AG20443 (cell line): ENCODE data around the gene COL28A1.

Source experiments
- DNase-seq: peaks from one replicate; pipeline ENCODE4 v3.0.0; 2012; ENCODE audit warnings: low spot score, mixed read lengths

Gene COL28A1

DNA sequence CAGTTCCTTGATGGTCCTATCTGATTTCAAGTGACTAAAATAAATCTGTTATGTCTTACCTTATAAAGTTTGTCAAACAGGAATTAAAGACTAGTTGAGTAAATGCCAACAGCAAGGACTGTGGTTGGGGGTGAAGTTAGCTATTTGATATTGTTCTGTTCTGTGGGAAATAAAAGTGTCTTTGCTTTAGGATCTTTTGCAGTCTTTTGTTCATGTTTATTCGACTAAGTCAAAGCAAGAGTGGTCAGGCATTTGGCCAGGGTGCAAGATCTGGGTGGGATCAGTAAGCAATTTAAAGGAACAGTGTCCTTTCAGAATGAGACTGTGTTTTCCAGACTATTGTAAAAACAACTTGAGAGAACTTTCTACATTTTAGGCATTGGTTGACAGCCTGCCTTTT lies at the start of gene COL28A1:
TSS of gene COL28A1 (minus strand) at position 183 of the 400 bp plus-strand sequence. CDS start 2,998 bp downstream, outside the sequence.
- no peak for DNase-seq

DNA sequence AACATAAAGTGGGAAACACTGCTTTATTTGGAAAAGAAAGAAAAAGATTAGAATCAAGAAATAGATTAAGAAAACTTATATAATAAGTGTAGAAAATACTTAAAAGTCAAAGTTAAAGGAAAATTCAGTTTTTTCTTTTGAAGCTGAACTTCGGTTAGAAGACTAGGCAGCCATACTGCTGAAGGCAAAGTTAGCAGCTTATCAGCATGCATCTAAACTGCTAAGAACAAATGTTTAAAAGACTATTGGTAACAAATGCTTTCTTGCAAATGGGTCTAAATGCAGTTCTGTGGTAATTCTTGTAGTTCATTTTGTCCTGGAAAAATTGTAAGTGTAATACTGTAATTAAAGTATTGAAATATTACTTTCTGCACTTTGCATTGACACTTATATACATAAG lies 49.0 kb upstream of the COL28A1 start:
- DNase-seq = no peak

DNA sequence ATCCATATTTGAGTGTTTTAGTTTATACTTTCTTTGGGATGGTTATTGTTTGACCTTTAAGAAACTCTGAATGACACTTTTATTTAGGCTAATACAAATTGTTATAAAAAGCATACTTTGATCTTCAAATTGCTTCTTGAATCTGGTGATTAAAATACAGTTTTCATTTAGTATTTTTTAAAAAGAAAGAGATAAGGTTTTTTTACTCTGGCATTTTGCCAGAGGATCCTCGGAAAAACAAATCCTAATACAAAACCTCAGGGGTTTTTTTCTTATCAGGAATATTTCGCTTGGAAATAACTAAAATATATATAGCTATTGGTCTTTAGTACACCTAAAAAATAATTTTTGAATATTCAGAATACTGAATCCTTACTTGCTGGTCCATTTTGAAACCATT lies 48.1 kb upstream of the COL28A1 start:
- no peak for DNase-seq

DNA sequence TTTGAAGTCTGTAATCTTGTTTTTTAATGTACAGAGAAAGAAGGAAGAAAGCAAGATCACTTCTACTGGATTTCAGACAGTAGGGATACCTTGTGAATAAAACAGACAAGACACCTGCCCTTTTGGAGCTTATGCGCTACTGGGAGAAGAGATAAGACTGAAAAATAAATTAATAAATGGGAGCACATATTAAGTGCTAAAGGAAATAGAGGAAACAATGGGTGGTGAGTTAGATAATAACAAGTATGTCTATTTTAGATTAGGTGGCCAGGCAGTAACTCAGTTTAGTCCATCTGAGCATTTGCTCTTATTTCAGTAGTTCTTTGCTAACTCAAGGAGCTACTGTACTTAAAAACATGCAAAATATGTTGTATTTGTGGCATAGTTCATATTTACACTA lies 46.9 kb upstream of the COL28A1 start:
- no peak for DNase-seq

DNA sequence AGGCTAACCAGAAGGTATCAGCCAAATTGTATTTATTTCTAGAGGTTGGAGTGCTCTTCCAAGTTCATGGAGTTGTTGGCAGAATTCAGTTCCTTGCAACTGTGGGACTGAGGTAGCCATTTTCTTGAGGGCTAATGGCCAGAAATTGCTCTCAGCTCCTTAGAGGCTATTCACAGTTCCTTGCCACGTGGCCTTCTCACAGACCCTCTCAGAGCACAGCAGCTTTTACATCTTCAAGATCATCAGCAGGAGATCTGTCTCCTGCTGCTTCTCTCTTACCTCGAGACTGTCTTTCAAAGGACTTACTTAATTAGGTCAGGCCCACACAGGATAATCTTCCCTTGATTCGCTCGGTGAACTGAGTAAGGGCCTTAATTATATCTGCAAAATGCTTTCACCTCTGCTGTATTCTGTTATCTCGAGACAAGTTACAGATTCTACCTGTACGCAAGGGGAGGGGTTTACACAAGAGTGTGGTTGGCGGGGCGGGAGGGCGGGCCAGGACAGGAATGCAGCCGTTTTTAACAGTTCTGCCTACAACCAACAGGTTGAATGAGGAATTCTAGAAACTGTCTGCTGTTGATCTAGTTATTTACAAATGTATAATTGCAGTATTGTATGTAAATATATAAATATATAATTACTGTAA lies 46.0 kb upstream of the COL28A1 start:
- no peak for DNase-seq

DNA sequence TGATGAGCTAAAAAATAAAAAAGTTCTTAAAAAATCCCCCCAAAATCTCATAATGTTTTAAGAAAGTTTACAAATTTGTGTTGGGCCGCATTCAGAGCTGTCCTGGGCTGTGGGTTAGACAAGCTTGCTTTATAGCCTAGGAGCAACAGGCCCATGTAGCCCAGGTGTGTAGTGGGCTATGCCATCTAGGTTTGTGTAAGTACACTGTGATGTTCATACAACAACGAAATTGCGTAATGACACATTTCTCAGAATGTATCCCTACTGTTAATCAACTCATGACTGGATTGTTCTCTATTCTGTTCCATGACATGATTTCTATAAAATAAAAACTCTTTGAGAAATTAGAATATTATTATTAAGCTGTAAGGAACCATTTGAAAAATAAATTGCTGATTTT lies 44.0 kb upstream of the COL28A1 start:
- DNase-seq = no peak

DNA sequence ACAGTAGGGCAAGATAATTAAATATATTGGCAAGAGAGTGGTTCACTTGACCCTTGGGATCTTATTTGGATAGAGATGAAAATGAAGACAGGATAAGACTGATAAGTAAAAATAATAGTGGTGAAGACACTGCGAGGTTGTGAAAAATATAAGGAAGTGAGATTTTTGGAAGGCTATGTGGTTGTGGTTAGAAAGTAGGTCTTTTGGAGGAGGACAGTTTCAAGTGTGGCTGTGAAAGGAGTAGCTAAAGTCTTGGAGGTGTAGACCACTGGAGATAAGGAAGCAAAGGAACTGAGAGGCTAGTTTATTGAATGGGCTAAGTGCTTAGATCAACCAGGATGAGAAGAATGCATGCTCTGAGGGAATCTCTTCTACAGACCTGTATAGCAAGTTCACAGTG lies 42.2 kb upstream of the COL28A1 start:
- no peak for DNase-seq

DNA sequence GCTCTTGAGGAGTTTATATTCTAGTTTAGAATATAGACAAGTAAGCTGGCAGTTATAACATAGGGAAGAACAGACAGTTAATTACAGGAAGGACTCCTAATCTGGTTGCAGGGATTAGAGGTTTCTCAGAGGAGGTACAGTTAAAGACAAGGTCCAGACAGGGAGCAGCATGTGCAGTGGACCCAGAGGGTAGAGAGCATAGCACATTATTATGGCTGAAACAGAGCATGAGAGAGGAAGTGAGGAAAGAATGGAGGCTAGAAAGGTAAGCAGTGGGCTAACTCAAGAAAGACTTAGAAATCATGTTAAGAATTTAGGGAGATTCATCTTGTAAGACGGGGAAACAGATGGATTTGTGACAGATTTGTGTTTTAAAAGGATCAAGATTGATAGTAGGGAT lies 40.7 kb upstream of the COL28A1 start:
- DNase-seq = no peak

DNA sequence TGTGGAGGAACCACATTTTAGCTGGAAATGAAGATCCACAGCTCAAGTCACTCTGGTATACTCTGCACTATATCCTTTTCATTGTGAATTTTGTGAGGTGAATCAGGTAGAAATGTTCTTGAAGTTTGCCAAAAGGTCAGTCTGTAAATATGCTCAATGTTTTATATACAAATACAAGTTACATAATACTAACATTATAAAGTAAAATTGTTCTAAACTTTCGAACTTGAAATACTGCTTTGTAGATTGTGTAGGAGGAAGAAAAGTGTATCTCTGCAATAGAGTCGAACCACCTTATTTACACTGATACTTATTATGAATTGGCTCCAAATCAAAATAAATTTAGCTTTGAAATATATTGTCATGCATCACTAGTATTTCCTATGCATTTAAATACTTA lies 38.0 kb upstream of the COL28A1 start:
- no peak for DNase-seq

DNA sequence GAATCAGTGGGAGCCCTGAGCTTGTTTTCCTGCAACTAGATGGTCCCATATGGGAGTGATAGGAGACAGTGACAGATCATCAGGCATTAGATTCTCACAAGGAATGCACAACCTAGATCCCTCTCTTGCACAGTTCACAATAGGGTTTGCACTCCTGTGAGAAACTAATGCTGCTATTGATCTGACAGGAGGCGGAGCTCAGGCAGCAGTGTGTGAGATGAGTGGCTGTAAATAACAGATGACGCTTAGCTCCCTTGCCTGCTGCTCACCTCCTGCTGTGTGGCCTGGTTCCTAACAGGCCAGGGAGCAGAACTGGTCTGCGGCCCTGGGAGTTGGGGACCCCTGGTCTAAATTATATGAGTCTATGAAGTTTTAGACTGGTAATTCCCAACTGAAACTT lies 34.9 kb upstream of the COL28A1 start:
- no peak for DNase-seq

DNA sequence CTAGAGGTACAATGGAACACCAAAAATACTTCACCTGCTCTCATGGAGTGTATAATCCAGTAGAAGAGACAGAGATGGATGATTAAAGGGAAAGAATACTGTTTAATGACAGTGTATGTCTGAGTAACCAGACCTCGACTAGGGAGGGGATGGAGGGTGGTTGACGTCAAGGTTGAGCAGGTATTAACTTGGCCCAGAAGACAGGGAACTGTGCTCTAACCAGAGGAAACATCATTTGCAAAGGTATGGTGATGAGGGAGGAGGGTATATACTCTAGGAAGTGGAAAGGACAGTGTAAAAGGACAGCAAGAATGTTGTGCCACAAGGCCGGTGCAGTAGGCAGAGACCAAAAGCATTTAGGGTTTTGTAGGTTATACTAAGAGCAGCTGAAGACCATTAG lies 33.9 kb upstream of the COL28A1 start:
- DNase-seq = no peak

DNA sequence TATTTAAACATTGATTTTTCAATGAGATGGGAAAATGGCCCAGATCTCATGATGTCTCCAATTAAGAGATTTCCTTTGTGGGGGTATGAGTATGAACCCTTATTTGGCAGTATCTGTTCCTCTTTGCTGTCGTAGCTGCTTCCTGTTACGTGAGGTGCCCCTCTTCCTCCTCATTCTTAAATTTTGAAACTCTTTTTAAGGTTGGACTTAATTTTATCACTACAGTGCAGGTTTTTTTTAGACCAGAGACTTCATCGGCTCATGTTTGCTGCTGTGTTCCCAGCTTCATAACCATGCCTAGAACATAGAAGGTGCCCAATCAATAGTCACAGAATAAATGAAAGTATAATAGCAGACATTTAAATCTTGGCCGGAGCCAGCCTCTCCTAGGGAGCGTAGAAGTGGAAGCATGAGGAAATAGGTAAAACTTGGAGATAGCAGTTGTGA lies 33.4 kb upstream of the COL28A1 start:
- DNase-seq = no peak

DNA sequence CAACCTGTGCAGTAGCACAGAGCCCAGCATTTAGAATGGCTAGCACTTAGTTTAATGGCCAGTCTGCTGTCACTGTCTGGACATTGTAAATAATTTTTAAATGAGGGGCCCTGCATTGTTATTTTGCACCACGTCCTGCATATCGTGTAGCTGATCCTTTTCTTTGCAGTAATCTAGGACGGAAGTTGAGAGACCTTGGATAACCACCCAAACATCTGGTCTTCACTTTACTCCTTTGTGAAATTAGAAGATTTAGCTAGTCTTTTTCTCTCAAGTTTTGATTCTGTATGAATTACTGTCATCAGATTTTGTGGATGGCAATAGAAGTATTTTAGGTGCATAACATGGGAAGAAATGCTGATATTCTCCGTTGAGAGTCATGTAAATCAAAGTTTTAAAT lies 32.9 kb upstream of the COL28A1 start:
- DNase-seq = no peak

DNA sequence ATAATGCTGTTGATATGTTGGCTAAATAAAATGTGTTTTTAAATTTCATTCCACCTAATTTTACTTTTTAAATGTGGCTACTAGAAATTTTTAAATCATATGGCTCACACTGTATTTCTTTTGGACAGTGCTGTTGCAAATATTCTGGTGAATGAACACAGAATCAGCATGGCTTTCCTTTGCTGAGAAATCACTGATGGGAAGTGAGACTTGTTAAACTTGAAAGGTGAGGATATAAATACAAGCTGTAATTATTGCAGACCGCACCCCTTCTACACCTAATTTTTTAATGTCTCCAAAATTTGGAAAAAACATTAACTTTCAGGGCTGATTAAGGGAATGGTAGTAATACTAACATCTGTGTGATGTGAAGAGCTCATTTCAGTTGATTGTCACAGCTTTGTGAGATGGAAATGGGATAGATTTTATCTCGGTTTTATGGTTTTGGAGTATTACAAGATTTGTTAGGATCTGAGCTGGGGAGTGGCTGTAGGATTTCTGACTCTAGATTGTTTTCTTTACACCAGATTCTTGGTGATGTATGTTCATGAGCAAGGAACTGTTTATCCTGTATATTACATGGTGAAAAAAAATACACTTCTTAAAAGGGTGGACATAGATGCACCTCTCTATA lies 32.3 kb upstream of the COL28A1 start:
- no peak for DNase-seq

DNA sequence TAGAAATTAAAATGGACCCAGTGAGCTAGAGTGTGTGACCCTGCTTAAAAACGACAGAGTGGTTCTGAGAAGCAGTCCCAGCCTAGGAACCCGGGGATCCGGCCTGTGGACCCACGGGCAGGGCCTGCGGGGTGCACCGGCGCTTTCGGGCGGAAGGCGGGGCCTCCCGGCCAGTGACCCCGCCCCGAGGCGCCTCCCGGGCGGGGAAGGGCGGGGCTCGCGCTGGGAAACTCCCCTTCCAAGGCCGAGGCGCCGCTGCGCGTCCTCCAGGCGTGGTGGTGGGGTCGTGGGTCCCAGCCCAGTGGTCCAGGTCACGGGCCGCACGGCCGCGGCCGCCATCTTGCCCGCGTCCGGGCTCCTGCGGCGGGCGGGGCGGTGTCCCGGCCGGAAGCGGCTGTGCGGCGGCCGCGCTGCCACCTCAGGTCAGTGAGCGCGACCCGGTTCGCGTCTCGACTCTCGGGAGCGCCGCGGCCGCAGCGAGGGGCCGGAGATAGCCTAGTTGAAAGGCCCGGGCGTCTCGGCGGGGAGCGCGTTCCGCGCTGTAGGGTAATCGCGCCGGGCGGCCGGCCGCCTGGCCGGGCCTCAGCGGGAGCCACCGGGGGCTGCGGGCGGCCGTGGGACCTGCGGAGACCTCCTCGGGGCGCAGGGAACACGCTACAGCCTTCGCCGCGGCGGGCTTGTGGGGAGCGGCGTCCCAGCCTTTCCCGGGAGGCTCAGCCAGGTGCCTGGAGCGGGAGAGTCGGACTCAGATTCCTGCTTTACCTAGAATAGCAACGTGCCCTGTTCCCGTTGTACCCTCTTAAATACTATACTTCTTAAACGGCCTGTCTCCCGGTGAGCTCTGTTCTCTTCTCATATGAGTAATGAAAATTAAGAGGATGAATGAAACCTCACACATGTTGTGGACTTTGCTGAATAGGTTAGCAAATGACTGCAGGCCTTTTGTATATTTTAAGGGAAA lies 31.3 kb upstream of the COL28A1 start, which contains the start of gene MIOS:
TSS of gene MIOS (plus strand) at position 234 of the 961 bp plus-strand sequence. CDS start 5,592 bp downstream, outside the sequence.
- DNase-seq = peak; percentile 96

DNA sequence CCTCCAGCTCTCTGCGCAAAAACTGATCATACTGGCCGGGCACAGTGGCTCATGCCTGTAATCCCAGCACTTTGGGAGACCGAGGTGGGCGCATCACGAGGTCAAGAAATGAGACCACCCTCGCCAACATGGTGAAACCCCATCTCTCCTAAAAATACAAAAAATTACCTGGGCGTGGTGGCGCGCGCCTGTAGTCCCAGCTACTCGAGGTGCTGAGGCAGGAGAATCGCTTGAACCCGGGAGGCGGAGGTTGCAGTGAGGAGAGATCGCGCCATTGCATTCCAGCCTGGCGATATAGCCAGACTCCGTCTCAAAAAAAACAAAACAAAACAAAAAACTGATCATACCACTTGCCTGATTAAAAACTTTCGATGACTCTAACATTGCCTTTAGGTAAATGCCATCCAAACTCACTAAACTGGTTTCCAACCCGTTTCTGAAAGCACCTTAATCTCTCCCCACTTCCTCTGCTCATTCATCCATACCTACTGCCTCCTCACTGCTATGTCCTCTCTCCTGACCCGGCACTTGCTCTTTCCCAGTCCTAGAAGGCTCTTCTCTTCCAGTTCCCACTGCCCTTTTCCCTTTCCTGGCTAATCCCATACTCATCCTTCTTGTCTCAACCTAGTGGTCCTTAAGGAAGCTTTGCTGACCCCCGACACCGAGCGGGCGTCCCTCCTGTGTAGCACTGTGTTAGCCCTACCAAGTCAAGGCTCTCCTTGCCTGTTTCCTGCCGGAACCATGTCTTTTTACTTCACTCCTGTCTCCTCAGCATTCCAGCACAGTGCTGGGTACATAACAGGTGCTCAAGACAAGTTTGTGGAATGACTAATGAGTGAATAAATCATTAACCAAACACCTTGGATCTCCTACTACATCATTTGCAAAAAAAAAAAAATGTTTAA lies 30.3 kb upstream of the COL28A1 start:
- no peak for DNase-seq

DNA sequence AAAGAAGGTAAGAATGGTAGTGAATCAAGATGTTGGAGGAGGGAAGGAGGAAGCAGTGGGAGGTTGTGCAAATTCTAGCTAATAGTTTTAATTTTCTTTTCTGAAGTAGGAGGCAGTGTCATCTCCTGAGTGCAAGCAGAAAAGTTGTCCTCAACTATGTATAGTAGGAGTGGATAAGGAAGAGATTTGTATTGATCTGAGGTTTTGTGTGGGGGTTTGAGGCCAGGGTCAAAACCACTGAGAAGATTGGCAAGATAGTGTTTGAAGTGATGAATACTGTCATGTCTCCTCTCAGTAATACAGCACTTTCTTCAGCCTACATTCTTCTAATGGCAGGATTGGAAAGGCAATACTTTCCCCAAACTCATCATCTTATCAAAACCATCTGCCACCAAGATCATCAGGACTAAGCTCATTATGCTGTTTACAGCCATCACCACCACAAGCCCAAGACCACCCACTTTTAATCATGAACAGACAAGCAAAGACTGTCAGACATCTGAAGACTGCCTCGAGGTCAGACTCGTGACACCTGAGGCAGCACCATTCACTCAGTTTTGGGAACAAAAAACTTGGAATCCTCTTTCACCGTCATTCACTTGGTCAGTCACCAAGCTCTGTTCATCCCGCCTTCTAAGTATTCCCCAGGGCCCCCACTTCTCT lies 29.5 kb upstream of the COL28A1 start:
- DNase-seq = no peak

DNA sequence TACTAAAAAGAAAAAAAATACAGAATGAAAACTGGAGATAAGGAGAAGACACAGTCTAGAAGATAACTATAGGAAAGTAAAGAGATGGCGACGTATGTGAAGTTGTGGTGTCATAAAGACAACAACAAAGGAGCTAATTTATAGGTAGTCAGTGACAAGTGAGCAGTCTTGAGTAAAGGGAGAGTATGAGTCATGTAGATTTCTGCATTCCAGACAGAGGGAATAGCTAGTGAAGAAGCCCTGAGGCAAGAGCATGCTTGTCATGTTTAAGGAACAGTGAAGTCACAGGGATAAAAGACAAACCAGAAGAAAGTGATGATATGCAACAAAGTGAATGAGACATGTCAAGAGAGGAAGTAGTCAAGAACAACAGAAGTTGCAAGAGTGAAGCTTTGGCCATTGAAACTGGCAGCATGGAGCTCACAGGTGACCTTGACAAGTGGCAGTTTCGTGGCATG lies 28.7 kb upstream of the COL28A1 start:
- peak; percentile 58 for DNase-seq

DNA sequence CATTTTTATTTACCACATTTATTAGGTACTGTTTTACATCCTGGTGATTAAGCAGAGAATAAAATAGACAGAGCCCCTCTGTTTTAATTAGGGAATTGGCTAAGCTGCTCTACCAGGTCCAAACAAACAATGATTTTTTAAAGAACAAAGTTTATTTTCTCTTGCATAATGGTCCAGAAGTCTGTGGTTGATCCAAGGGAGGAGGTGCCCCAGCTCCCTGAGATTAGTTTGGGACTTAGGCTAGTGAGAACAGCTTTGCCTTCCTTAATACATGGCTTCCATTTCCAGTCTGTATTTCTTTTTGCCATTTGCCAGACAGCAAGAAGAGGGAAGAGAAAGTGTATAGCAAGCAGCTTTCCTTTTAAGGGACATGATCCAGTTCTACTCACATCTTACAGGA lies 28.1 kb upstream of the COL28A1 start:
- DNase-seq = no peak

DNA sequence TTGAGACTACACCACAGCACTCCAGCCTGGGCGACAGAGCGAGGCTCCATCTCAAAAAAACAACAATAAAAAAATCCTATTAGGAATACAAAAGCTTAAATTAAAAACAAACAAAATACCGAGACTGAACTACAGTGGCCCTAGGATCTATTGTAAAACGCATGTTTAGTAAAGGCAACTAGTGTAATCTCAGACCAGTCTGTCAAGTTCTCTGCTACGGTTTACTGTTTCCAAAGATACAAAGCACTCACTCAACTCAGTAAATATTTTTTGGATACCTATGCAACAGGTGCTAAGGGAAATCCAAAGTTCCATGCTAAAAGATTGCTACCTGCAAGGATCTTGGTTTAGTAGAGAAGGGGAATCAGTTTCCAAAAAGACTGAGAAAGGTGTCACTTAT lies 27.6 kb upstream of the COL28A1 start:
- DNase-seq = no peak

DNA sequence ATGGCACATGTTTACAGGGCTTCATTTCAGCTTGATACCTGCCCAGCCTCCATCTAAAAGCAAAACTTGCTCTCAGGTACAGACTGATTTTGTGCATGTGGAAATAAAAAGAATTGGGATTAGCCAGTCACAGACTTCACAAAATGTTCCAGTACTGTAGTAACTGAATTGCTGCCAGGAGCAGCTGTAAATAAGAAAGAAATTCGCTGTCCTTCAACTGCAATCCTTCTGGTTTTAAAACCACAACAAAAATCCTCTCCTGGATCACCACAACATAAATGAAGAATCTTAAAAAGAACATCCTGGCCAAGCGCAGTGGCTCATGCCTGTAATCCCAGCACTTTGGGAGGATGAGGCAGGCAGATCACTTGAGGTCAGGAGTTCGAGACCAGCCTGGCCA lies 27.1 kb upstream of the COL28A1 start:
- DNase-seq = peak; percentile 31
